ENCODE measurements around the gene ADAT3. TPM values are rescaled to one million over a fixed set of nuclear protein-coding genes. Genes with fewer than 3 reads are reported as not detected.
A peak's percentile ranks its signal among the peaks of the same experiment; 100 is the strongest.
"Not testable (repeated sequence)": the region's sequence is repeated elsewhere in the genome, so short reads cannot be mapped to it uniquely, and the experiment has no call there.

Gene ADAT3
- total RNA-seq, 1 donor, result 4.2 TPM

DNA sequence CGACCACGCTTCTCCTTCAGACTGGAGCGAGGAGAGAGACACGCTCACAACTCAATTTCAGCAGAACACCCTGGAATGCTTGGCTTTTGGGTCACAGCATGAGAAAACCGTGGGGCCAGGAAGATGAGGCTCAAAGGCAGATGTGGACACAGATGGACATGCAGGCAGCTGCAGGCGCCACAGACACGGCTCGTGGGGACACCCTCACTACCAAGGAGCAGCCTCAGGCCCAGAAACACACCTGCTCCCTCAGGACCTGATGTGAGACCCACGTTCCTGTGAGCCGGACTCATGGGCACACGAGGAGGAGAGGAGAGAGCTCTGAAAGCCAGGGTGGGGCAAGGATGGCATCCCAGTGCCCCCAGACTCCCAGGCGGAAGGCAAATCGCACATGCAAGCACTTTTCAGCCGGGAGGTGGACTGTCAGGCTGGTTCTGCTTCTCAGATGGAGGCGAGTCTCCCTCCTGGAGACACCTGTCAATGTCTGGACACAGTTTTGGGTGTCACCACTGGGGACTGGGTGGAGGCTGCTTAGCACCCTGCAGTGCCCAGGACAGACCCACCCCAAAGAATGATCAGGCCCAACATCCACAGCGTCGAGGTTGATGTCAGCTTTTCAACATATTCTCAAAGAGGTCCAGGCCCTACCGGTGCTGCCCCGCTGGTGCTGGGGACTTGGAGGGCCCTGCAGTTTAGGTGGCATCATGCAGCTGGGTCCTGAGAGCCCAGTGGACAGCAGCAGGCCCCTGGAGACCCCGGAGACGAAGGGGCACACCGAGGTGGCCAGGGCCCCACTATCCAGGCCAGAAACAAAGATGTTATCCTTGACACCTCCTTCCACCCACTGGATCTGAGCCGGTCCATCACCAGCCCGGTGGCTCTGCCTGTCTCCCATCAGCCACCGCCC, 22.2 kb upstream of the ADAT3 start:
- TF ChIP-seq, protein P1, sequence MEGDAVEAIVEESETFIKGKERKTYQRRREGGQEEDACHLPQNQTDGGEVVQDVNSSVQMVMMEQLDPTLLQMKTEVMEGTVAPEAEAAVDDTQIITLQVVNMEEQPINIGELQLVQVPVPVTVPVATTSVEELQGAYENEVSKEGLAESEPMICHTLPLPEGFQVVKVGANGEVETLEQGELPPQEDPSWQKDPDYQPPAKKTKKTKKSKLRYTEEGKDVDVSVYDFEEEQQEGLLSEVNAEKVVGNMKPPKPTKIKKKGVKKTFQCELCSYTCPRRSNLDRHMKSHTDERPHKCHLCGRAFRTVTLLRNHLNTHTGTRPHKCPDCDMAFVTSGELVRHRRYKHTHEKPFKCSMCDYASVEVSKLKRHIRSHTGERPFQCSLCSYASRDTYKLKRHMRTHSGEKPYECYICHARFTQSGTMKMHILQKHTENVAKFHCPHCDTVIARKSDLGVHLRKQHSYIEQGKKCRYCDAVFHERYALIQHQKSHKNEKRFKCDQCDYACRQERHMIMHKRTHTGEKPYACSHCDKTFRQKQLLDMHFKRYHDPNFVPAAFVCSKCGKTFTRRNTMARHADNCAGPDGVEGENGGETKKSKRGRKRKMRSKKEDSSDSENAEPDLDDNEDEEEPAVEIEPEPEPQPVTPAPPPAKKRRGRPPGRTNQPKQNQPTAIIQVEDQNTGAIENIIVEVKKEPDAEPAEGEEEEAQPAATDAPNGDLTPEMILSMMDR (IDR thresholded peaks at IDR 0.05; ENCODE audit: insufficient read depth, low read length), result no peak
- DNase-seq (ENCODE audit: low read depth), result no peak
- H3K4me3 ChIP-seq (ENCODE audit: low read depth, low read length), result peak overlapping the region; percentile 90

DNA sequence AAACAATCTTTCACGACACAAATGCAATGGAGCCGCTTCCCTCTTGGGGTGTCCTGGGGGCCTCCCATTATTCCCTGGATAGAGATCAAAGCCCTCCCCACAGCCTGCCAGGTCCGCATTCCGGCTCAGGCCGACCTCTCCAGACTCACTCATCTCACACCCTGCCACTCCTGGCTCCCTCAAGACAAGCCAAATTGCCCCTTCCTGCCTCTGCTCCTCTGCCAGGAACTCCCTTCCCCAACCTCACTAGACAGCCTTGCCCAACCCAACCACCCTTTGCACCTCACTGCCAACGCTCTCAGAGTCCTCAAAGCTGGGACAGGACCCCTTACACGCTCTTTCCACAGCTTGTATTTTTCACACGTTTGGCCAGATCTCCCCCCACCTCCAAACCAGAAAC, 21.4 kb upstream of the ADAT3 start:
- no peak for DNase-seq (ENCODE audit: low read depth)
- H3K4me3 ChIP-seq (ENCODE audit: low read depth, low read length), result peak overlapping the region; percentile 90
- TF ChIP-seq, protein P1 (IDR thresholded peaks at IDR 0.05; ENCODE audit: insufficient read depth, low read length), result no peak

DNA sequence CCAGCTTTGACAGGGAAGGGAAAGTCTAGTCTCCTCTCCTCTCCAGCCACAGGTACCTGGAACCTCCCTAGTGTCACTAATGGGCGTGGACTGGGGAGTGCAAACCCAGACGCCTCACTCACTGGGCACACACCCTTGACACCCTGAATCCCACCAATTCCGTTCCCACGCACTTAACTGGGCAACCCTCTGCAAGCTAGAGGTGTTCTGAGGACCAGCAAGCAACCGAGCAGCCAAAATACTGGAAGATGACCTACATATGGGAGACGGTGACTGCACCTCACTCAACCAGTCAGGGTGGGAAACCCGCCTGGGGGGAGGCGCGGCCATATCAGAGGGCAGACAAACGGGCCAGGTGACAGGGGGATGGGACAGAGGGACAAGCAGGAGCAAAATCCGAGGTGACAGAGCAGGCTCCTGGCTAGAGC, 20.9 kb upstream of the ADAT3 start:
- H3K4me3 ChIP-seq (ENCODE audit: low read depth, low read length), result peak overlapping the region; percentile 90
- no peak for DNase-seq (ENCODE audit: low read depth)
- TF ChIP-seq, protein P1 (IDR thresholded peaks at IDR 0.05; ENCODE audit: insufficient read depth, low read length), result no peak

DNA sequence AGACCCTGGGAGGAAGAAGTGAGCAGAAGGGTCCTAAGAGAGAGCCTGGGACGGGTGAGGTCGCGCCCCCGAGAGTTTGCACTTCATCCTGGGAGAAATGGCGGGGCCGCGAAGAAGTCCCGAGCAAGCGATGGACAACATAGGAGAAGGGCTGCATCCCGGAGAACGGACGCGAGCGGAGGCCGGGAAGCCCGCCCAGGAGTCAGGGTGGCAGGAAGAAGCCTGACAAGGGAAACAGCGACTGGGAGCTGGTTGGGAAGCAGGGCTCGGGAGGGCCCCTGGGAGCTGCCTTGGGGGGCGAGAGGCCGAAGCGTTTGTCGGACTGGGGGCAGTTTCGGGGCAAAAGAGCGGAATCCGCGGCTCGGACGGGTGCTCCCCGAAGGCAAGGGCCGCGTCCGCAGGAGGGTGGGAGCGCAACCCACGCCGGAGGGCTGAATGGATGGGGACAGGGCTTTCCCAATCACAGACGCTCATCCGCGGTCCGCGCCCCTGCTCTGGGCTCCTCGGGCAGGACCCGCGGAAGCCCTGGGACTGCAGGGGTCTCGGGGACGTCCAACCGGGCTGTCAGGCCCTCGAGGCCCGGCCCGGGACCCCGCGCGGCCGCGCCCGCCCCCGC, 20.4 kb upstream of the ADAT3 start:
- no peak for DNase-seq (ENCODE audit: low read depth)
- TF ChIP-seq, protein P1 (IDR thresholded peaks at IDR 0.05; ENCODE audit: insufficient read depth, low read length), result no peak
- peak overlapping the region; percentile 90 for H3K4me3 ChIP-seq (ENCODE audit: low read depth, low read length)

DNA sequence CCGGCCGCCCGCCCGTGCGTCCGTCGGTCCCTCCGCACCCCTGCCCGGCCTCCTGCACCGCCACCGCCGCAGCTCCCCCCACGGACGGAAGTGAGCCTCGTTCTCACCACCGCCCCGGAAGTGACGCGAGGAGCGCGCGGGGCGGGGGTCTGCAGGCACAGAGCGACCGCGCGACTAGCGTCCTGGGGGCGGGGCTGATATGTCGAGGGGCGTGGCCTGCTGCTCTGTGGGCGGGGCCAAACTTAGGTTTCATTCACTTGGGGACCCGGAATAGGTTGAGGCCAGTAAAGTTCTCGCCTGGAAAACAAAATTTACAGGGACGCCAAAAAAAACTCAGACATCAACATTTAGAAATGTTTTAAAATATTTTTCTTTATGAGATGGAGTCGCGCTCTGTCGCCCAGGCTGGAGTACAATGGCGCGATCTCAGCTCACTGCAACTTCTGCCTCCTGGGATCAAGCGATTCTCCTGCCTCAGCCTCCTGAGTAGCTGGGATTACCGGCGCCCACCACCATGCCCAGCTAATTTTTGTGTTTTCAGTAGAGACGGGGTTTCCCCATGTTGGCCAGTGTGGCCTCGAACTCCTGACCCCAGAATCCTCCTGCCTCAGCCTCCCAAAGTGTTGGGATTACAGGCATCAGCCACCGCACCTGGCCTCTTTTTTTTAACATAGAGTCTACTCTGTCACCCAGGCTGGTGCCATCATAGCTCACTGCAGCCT, 19.6 kb upstream of the ADAT3 start, which contains the start of gene ABHD17A:
ABHD17A (minus strand) TSS at position 99 of the 722 bp plus-strand sequence. CDS start 3,930 bp downstream, outside the sequence.
- DNase-seq (ENCODE audit: low read depth), result peak; percentile 87

DNA sequence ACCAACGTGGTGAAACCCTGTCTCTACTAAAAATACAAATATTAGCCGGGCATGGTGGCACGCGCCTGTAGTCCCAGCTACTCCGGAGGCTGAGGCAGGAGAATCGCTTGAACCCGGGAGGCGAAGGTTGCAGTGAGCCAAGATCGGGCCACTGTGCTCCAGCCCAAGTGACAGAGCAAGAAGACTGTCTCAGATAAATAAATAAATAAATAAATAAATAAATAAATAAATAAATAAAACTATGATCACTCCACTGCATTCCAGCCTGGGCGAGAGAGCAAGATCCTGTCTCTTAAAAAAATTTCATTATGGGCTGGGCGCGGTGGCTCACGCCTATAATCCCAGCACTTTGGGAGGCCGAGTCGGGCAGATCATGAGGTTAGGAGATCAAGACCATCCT, 18.8 kb upstream of the ADAT3 start:
- not testable (repeated sequence) for DNase-seq (ENCODE audit: low read depth); H3K4me3 ChIP-seq (ENCODE audit: low read depth, low read length)

More for the DNA sequence above, 19.6 kb upstream of the ADAT3 start, which contains the start of gene ABHD17A:
- H3K4me3 ChIP-seq (ENCODE audit: low read depth, low read length), result peak within 1 kb of the TSS; percentile 90

DNA sequence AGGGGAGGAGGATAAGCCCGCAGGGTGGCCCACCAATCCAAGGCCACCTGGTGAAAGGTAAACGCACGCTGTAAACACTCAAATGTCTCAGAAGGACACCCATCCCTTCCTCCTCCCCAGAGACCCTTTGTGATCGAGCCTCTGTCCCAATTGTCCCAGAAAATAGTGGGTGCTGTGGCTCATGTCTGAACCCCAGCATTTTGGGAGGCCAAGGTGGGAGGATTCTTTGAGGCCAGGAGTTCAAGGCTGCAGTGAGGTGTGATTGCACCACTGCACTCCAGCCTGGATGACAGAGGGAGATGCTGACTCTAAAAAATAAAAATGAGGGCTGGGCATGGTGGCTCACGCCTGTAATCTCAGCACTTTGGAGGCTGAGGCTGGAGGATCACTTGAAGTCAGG, 16.8 kb upstream of the ADAT3 start:
- TF ChIP-seq, protein P1 (IDR thresholded peaks at IDR 0.05; ENCODE audit: insufficient read depth, low read length), result no peak
- H3K4me3 ChIP-seq (ENCODE audit: low read depth, low read length), result no peak overlapping the region
- DNase-seq (ENCODE audit: low read depth), result no peak

All from fibroblast of the aortic adventitia (primary cell).